ENCODE data around the gene RIPOR3. TPM values are rescaled to one million over a fixed set of nuclear protein-coding genes. Genes with fewer than 3 reads are reported as not detected.

RIPOR3 gene
- polyA plus RNA-seq, 1 of the 3 experiments (the other 2 are of a cell fraction) = 1.2 TPM

GRCh38 chr20:50727792-50728485 lies 36.6 kb upstream of the RIPOR3 start:
- Histone ChIP-seq H3K4me2 (no peak overlapping the region), H3K4me1 (ENCODE audit: control insufficient read depth in 1 of 2, insufficient read depth in 2 of 2, low read depth in 1 of 2, low read length in 1 of 2) (peaks cover 13 to 15% of the 10 kb centered on the region in 2 experiments), H2AFZ (ENCODE audit: low read depth) (no peak overlapping the region), H3F3A (replicated peaks; ENCODE audit: insufficient read depth) (peaks cover 14% of the 10 kb centered on the region), H3K9me2 (no peaks in the 10 kb centered on the region), H3K9ac (no peak overlapping the region), H4K20me1 (ENCODE audit: insufficient read depth) (no peaks in the 10 kb centered on the region), H3K9me3 (no peaks in the 10 kb centered on the region), H3K27me3 (ENCODE audit: insufficient read depth) (no peaks in the 10 kb centered on the region), H3K36me3 (replicated peaks in 1 of 2; ENCODE audit: control insufficient read depth in 1 of 2, insufficient read depth in 2 of 2, low read length in 1 of 2) (no peaks in the 10 kb centered on the region), H3K27ac (ENCODE audit: low read depth in 2 of 2, low read length in 1 of 2) (no peak overlapping the region), H3K4me3 (ENCODE audit: low read depth in 2 of 2, low read length in 1 of 2) (no peak overlapping the region), H3K79me2 (ENCODE audit: insufficient read depth) (no peaks in the 10 kb centered on the region)
- DNase-seq = no peak
- ChIA-PET POLR2A (no interaction called here), CTCF (interaction anchor here (0.9 to 1.0 kb wide), 2 partner anchors 11 to 21 kb away, joined by 3 to 4 read pairs; no protein-coding TSS in a partner anchor)
- no peak for TF ChIP-seq RFX5 (IDR thresholded peaks at IDR 0.05; ENCODE audit: low read length)
- TF ChIP-seq SMC3 (IDR thresholded peaks at IDR 0.05; ENCODE audit: low read depth, low read length) = no peak
- no peak for TF ChIP-seq TCF12 (IDR thresholded peaks at IDR 0.05)
- no peak for TF ChIP-seq TAF1 (IDR thresholded peaks at IDR 0.05; ENCODE audit: borderline replicate concordance, low read depth, low read length)
- no peak for TF ChIP-seq RXRA (IDR thresholded peaks at IDR 0.05; ENCODE audit: borderline replicate concordance, low read depth)
- no peak for TF ChIP-seq YY1 (IDR thresholded peaks at IDR 0.05; ENCODE audit: low read depth)
- TF ChIP-seq MXI1 (IDR thresholded peaks at IDR 0.05; ENCODE audit: low read depth, low read length) = no peak
- no peak for TF ChIP-seq GATA2 (CRISPR knock-in tag; IDR thresholded peaks at IDR 0.05)
- no peak for TF ChIP-seq CHD2 (IDR thresholded peaks at IDR 0.05; ENCODE audit: low read length, partially characterized antibody)
- no peak for TF ChIP-seq NRF1 (IDR thresholded peaks at IDR 0.05; ENCODE audit: low read depth, low read length)
- 68% methylated on average over 8 of the region's 8 CpGs for WGBS (ENCODE audit: low lambda C conversion rate)

GRCh38 chr20:50726955-50727791 lies 35.8 kb upstream of the RIPOR3 start:
- TF ChIP-seq TEAD4 (IDR thresholded peaks at IDR 0.05; ENCODE audit: borderline replicate concordance, insufficient read depth) (no peak), MEF2A (IDR thresholded peaks at IDR 0.05; ENCODE audit: borderline replicate concordance, low read depth) (no peak), EP300 (IDR thresholded peaks at IDR 0.05; ENCODE audit: borderline replicate concordance in 1 of 2, low read depth in 1 of 2, low read length in 1 of 2) (no peak), NRF1 (IDR thresholded peaks at IDR 0.05; ENCODE audit: low read depth, low read length) (no peak), FOSL2 (IDR thresholded peaks at IDR 0.05; ENCODE audit: borderline replicate concordance, low read depth) (no peak), ZBTB33 (IDR thresholded peaks at IDR 0.05; ENCODE audit: borderline replicate concordance, low read depth) (no peak), TCF12 (IDR thresholded peaks at IDR 0.05) (no peak), SIN3A (IDR thresholded peaks at IDR 0.05; ENCODE audit: borderline replicate concordance, low read depth, low read length) (no peak), RAD21 (IDR thresholded peaks at IDR 0.05; ENCODE audit: low read length) (no peak), YY1 (IDR thresholded peaks at IDR 0.05; ENCODE audit: low read depth) (no peak), GATA2 (CRISPR knock-in tag; IDR thresholded peaks at IDR 0.05) (no peak), EZH2phosphoT487 (IDR thresholded peaks at IDR 0.05; ENCODE audit: borderline replicate concordance, low read depth) (no peak), USF2 (IDR thresholded peaks at IDR 0.05; ENCODE audit: borderline replicate concordance, low read depth, low read length) (no peak), RFX5 (IDR thresholded peaks at IDR 0.05; ENCODE audit: low read length) (no peak), POLR2AphosphoS5 (IDR thresholded peaks at IDR 0.05; ENCODE audit: low read depth, low read length) (no peak), FOXJ3 (CRISPR knock-in tag; IDR thresholded peaks at IDR 0.05) (no peak), SMC3 (IDR thresholded peaks at IDR 0.05; ENCODE audit: low read depth, low read length) (no peak), IRF3 (IDR thresholded peaks at IDR 0.05; ENCODE audit: low read depth, low read length) (no peak)
- H3K79me2 ChIP-seq (ENCODE audit: insufficient read depth) = no peaks in the 10 kb centered on the region
- no peaks in the 10 kb centered on the region for H3K36me3 ChIP-seq (replicated peaks in 1 of 2; ENCODE audit: control insufficient read depth in 1 of 2, insufficient read depth in 2 of 2, low read length in 1 of 2)
- no peaks in the 10 kb centered on the region for H3K9me3 ChIP-seq
- H3K27me3 ChIP-seq (ENCODE audit: insufficient read depth) = no peaks in the 10 kb centered on the region
- H3K9me2 ChIP-seq = no peaks in the 10 kb centered on the region
- H4K20me1 ChIP-seq (ENCODE audit: insufficient read depth) = no peaks in the 10 kb centered on the region
- no peak overlapping the region for H3K4me2 ChIP-seq
- H3K9ac ChIP-seq = no peak overlapping the region
- H3K4me3 ChIP-seq (ENCODE audit: low read depth in 2 of 2, low read length in 1 of 2) = no peak overlapping the region
- H2AFZ ChIP-seq (ENCODE audit: low read depth) = no peak overlapping the region
- CTCF ChIA-PET = interaction anchor here (0.6 to 1.0 kb wide), 3 partner anchors 22 to 1762 kb away, joined by 3 to 4 read pairs (median 3); no protein-coding TSS in a partner anchor
- DNase-seq = no peak
- POLR2A ChIA-PET = no interaction called here
- peaks cover 12 to 13% of the 10 kb centered on the region in 2 experiments for H3K4me1 ChIP-seq (ENCODE audit: control insufficient read depth in 1 of 2, insufficient read depth in 2 of 2, low read depth in 1 of 2, low read length in 1 of 2)
- H3F3A ChIP-seq (replicated peaks; ENCODE audit: insufficient read depth) = peaks cover 8% of the 10 kb centered on the region
- no peak overlapping the region for H3K27ac ChIP-seq (ENCODE audit: low read depth in 2 of 2, low read length in 1 of 2)
- WGBS (ENCODE audit: low lambda C conversion rate) = 72% methylated on average over 4 of the region's 4 CpGs

Measured in SK-N-SH (cell line).